Activated T-helper 17 cell treated with anti-CD3 and anti-CD28 coated beads, Interleukin-2, amount 50 U/mL, for 72 hours (primary cell): Measurements from ENCODE around the gene ERN2. TPM values are rescaled to one million over a fixed set of nuclear protein-coding genes. Genes with fewer than 3 reads are reported as not detected.
"Not testable (repeated sequence)": the region's sequence is repeated elsewhere in the genome, so short reads cannot be mapped to it uniquely, and the experiment has no call there.

Experiments
- ATAC-seq: fragments of 150-1000 bp; cut with Tn5 transposase; replicated peaks from 2 replicates; pipeline ENCODE4 v1.10.0; 2021; ENCODE audit warnings: mild to moderate bottlenecking, moderate library complexity
- H3K27ac Mint-ChIP-seq: one replicate; pipeline ENCODE4 v1.8.0; 2022; ENCODE audit warnings: mixed read lengths
- H3K27me3 Mint-ChIP-seq: one replicate; pipeline ENCODE4 v1.8.0; 2022; ENCODE audit warnings: mixed read lengths
- H3K36me3 Mint-ChIP-seq: one replicate; pipeline ENCODE4 v1.8.0; 2022; ENCODE audit warnings: low read depth, mild to moderate bottlenecking, mixed read lengths
- H3K4me1 Mint-ChIP-seq: one replicate; pipeline ENCODE4 v1.8.0; 2022; ENCODE audit warnings: mixed read lengths
- H3K4me3 Mint-ChIP-seq: one replicate; pipeline ENCODE4 v1.8.0; 2022; ENCODE audit warnings: mild to moderate bottlenecking, mixed read lengths
- H3K9me3 Mint-ChIP-seq: one replicate; pipeline ENCODE4 v1.8.0; 2022; ENCODE audit warnings: mixed read lengths
- total RNA-seq, 2 donors: library from RNA; stranded (reverse); gene quantifications; one replicate each; pipeline ENCODE4 v1.2.3, GENCODE V29; 2022

The ERN2 gene
- total RNA-seq, 2 donors from 2014 or later = not detected

DNA sequence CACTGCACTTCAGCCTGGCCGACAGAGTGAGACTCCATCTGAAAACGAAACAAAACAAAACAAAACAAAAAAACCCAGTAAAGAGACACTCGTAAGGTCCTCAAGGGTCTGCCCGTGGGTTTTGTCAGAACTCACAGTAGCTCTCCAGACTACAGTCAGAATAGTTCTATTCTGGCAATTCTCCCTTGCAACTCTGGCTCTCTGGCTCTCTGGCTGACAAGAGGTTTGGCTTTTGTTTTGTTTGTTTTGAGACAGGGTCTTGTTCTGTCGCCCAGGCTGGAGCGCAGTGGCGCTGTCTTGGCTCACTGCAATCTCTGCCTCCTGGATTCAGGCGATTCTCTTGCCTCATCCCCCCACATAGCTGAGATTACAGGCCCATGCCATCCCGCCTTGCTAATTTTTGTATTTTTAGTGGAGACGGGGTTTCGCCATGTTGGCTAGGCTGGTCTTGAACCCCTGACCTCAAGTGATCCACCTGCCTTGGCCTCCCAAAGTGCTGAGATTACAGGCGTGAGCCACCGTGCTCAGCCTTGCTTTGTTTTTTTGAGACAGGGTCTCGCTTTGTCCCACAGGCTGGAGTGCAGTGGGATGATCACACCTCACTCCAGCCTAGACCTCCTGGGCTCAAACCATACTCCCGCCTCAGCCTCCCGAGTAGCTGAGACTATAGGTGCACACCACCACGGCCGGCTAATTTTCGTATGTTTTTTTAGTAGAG lies 21.3 kb upstream of the ERN2 start:
- no peak overlapping the region for H3K4me3 Mint-ChIP-seq

DNA sequence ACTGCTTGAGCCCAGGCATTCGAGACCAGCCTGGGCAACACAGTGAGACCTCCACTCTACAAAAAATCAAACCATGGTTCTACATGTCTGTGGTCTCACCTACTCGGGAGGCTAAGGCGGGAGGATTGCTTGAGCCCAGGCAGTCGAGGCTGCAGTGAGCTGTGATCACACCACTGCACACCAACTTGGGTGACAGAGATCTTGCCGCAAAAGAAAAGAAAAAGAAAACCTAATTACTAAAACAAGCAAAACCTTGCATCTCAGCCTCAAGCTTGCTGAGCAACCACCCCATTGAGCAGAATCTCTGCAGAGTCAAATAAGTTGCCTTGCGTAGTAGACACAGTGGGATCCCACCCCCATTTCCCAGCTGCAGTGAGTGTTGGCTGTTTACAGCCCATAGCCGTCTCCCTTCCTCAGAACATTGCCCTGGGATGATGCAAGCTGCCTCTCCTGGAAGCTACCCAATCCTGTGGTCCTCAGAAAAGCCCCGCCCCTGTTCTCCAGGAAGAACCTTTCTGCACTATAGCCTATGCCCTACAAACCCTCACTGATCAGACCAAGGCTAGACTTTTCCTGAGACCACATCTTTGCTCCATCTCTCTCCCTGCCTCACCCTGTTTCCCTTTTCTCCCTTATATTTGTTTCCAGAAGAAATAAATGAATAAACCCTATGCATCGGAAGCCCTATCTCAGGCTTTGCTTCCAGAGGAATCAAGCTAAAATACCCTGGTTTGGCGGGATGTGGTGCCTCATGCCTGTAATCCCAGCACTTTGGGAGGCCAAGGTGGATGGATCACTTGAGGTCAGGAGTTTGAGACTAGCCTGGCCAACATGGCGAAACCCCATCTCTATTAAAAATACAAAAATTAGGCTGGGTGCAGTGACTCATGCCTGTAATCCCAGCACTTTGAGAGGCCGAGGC lies 16.7 kb upstream of the ERN2 start:
- no peak for ATAC-seq
- Mint-ChIP-seq H3K27ac (no peak overlapping the region), H3K4me3 (no peak overlapping the region), H3K36me3 (no peaks in the 10 kb centered on the region), H3K9me3 (no peaks in the 10 kb centered on the region), H3K4me1 (peaks cover 5% of the 10 kb centered on the region), H3K27me3 (peaks cover 14% of the 10 kb centered on the region)

More for the DNA sequence above, 21.3 kb upstream of the ERN2 start:
- H3K27ac Mint-ChIP-seq = no peak overlapping the region
- no peak for ATAC-seq
- peaks cover 9% of the 10 kb centered on the region for H3K27me3 Mint-ChIP-seq
- no peaks in the 10 kb centered on the region for H3K9me3 Mint-ChIP-seq
- H3K4me1 Mint-ChIP-seq = no peaks in the 10 kb centered on the region
- no peaks in the 10 kb centered on the region for H3K36me3 Mint-ChIP-seq

DNA sequence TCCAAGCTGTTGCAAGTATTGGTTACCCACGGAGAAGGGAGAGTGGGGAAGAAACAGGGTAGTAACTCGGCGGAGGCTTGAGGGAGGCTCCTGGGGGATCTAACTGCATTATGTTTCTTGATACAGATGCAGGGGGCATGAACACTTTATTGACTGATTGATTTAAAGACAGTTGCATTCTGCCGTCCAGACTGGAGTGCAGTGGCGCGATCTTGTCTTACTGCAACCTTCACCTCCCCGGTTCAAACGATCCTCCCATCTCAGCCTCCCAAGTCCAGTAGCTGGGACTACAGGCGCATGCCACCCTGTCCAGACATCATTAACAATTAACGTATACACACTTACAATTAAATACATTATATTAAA lies 15.1 kb upstream of the ERN2 start:
- Mint-ChIP-seq H3K9me3 (peaks cover under 1% of the 10 kb centered on the region), H3K4me1 (peaks cover 5% of the 10 kb centered on the region), H3K27me3 (peaks cover 14% of the 10 kb centered on the region), H3K4me3 (no peak overlapping the region), H3K36me3 (no peaks in the 10 kb centered on the region), H3K27ac (no peak overlapping the region)
- no peak for ATAC-seq

DNA sequence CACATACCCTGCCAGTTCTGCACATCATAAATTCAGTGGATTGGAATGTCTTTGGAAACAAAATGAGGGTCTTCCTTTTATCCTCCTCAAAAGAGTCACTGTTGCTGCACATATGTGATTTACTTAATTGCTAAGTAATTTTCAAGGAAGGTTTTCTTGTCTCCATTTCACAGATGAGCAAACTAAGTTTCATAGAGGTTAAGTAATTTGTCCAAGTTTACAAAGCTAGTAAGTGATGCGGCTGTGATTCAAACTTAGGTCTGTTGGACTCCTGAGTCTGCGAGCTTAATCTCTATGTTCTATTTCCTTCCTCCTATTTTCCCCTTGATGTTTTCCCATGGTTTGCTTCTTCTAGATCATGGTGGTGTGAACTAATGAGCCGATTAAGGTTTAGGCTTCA lies 13.7 kb upstream of the ERN2 start:
- Mint-ChIP-seq H3K27me3 (peaks cover 13% of the 10 kb centered on the region), H3K36me3 (no peaks in the 10 kb centered on the region), H3K9me3 (peaks cover 5% of the 10 kb centered on the region), H3K4me3 (no peak overlapping the region), H3K27ac (no peak overlapping the region), H3K4me1 (peaks cover 5% of the 10 kb centered on the region)
- no peak for ATAC-seq

DNA sequence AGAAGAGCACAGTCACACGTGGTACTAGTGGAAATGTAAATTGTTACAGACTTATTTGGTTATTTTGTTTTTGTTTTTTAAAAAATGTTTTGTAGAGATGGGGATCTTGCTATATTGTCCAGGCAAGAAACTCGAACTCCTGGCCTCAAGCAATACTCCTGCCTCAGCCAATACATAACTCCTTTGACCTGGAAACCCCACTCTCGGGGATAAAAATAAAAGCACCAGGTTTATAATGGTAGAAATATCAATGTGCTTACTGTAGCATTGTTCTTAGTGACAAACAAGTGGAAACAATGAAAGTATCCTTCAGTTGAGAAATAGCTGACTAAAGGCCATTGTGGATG lies 11.7 kb upstream of the ERN2 start:
- H3K27ac Mint-ChIP-seq = no peak overlapping the region
- peaks cover 10% of the 10 kb centered on the region for H3K9me3 Mint-ChIP-seq
- ATAC-seq = no peak
- no peaks in the 10 kb centered on the region for H3K36me3 Mint-ChIP-seq
- H3K27me3 Mint-ChIP-seq = peaks cover 12% of the 10 kb centered on the region
- peaks cover 5% of the 10 kb centered on the region for H3K4me1 Mint-ChIP-seq
- H3K4me3 Mint-ChIP-seq = no peak overlapping the region

DNA sequence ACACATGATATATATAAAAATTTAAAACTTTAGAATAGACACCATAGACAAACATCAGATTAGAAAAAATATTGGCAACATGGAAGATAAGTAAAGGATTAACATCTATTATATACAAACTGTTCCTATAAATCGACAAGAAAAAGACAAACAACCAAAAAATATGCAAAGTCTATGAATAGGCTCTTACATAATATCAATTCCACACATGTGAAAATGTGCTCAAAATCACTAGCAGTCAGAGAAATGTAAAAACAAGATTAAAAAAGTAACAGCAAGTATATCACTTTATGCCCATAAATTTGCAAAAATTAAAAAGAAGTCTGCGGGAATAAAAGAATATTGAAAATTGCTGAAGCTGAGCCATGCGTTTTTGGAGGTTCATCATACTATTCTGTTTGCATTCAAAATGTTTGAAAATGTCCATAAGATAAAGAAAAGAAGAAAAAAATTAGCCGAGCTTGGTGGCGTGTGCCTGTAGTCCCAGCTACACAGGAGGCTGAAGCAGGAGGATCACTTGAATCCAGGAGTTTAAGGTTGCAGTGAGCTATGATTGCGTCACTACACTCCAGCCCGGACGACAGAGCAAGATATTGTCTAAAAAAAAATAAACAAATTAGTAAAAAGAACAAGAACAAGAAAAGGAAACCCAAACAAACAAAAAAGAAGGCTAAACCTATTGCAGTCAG lies 11.2 kb upstream of the ERN2 start:
- no peak overlapping the region for H3K27ac Mint-ChIP-seq
- H3K27me3 Mint-ChIP-seq = peaks cover 9% of the 10 kb centered on the region
- no peak for ATAC-seq
- H3K36me3 Mint-ChIP-seq = no peaks in the 10 kb centered on the region
- peaks cover 10% of the 10 kb centered on the region for H3K9me3 Mint-ChIP-seq
- peaks cover 5% of the 10 kb centered on the region for H3K4me1 Mint-ChIP-seq
- H3K4me3 Mint-ChIP-seq = no peak overlapping the region

- Mint-ChIP-seq H3K9me3 (peaks cover 10% of the 10 kb centered on the region), H3K27me3 (peaks cover 13% of the 10 kb centered on the region)
- not testable (repeated sequence) for H3K27ac Mint-ChIP-seq, H3K4me1 Mint-ChIP-seq, H3K36me3 Mint-ChIP-seq, ATAC-seq, H3K4me3 Mint-ChIP-seq
Observed at GRCh38 chr16:23722613-23723240, 9.7 kb upstream of the ERN2 start.

DNA sequence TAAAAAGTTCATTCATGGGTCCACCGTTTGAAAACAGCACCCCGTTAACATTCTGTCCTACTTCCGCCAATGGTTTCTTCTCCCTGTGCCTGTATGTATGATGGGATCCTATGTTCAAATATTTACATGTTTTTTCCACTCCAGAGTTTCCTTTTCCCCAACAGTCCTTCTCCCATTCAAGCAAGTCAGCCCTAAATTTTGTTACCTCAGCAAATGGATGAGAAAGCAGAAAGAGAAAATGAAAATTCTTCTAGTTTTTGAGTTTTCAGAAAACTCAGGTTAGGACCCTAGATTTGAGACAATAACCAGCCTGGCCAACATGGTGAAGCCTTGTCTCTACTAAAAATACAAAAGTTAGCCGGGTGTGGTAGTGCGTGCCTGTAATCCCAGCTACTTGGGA lies 3.5 kb upstream of the ERN2 start:
- H3K36me3 Mint-ChIP-seq = no peaks in the 10 kb centered on the region

GRCh38 chr16:23711785-23712184 lies 1.2 kb downstream of the ERN2 start:
- Mint-ChIP-seq H3K36me3 (no peaks in the 10 kb centered on the region), H3K4me1 (no peaks in the 10 kb centered on the region), H3K9me3 (peaks cover 10% of the 10 kb centered on the region), H3K4me3 (no peak overlapping the region), H3K27me3 (peaks cover 36% of the 10 kb centered on the region), H3K27ac (no peak overlapping the region)
- no peak for ATAC-seq

More for the DNA sequence above, 3.5 kb upstream of the ERN2 start:
- Mint-ChIP-seq H3K27ac (no peak overlapping the region), H3K9me3 (peaks cover 3% of the 10 kb centered on the region), H3K4me3 (no peak overlapping the region), H3K27me3 (peaks cover 40% of the 10 kb centered on the region), H3K4me1 (no peaks in the 10 kb centered on the region)
- ATAC-seq = no peak

DNA sequence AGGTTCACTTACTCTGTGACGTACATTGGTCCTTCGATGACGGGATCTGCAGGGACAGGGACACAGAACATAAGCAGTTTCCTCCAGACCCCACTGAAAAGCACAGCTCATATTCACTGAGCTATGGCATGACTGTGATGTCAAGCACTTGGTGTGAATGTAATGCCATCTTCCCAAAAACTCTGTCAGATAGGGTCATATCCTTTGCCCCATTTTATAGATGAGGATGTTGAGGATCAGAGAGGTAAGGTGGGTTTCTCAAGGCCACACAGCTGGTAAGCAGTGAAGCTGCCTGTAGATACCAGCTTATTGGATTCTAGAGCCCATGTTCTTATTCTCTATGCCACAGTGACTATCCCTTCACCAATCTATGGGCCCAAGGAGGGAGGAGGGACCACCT lies 2.5 kb downstream of the ERN2 start:
- no peaks in the 10 kb centered on the region for H3K36me3 Mint-ChIP-seq
- ATAC-seq = no peak
- peaks cover 10% of the 10 kb centered on the region for H3K9me3 Mint-ChIP-seq
- H3K27me3 Mint-ChIP-seq = peaks cover 35% of the 10 kb centered on the region
- no peak overlapping the region for H3K27ac Mint-ChIP-seq
- no peak overlapping the region for H3K4me3 Mint-ChIP-seq
- no peaks in the 10 kb centered on the region for H3K4me1 Mint-ChIP-seq

- Mint-ChIP-seq H3K27me3 (peaks cover 34% of the 10 kb centered on the region), H3K4me3 (no peak overlapping the region), H3K9me3 (peaks cover 10% of the 10 kb centered on the region), H3K27ac (no peak overlapping the region), H3K4me1 (no peaks in the 10 kb centered on the region), H3K36me3 (no peaks in the 10 kb centered on the region)
- ATAC-seq = no peak
Observed at GRCh38 chr16:23710008-23710407, 3.0 kb downstream of the ERN2 start.

- no peaks in the 10 kb centered on the region for H3K36me3 Mint-ChIP-seq
- peaks cover 32% of the 10 kb centered on the region for H3K27me3 Mint-ChIP-seq
- no peak for ATAC-seq
- peaks cover 10% of the 10 kb centered on the region for H3K9me3 Mint-ChIP-seq
- H3K27ac Mint-ChIP-seq = no peak overlapping the region
- H3K4me1 Mint-ChIP-seq = no peaks in the 10 kb centered on the region
- no peak overlapping the region for H3K4me3 Mint-ChIP-seq
Observed at GRCh38 chr16:23709536-23709935, 3.5 kb downstream of the ERN2 start.

DNA sequence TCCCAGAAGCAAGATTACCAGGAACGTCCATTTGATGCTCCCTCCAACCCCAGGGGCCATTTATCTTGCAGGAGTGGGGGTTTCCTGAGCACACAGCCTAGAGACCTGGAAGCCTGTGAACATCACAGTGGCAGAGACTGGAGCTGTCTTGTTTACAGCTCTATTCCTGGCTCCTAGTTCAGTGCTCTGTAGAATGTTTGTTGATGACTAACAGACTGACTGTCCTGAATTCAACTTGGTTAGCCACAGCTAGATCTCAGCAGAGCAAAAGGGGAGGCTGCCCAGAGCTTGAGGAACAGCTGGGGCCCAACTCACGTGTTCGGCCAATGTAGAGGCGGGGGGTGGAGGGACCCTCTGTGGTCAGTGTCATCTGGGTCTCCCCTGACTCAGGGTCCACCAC lies 6.6 kb downstream of the ERN2 start:
- Mint-ChIP-seq H3K4me1 (no peaks in the 10 kb centered on the region), H3K9me3 (peaks cover 16% of the 10 kb centered on the region), H3K4me3 (no peak overlapping the region), H3K27me3 (peaks cover 27% of the 10 kb centered on the region), H3K27ac (no peak overlapping the region), H3K36me3 (no peaks in the 10 kb centered on the region)
- no peak for ATAC-seq

- Mint-ChIP-seq H3K36me3 (no peaks in the 10 kb centered on the region), H3K4me3 (no peak overlapping the region), H3K27ac (no peak overlapping the region), H3K4me1 (no peaks in the 10 kb centered on the region), H3K9me3 (peaks cover 16% of the 10 kb centered on the region), H3K27me3 (peaks cover 24% of the 10 kb centered on the region)
- ATAC-seq = no peak
Observed at GRCh38 chr16:23705517-23705902, 7.5 kb downstream of the ERN2 start.
